SU-DHL-6 (cell line): ENCODE data around the gene CAMSAP1.

Experiments
- EZH2phosphoT487 ChIP-seq: fragments of 200-600 bp; sonication (generic), shearing (Covaris generic); conservative IDR thresholded peaks from 2 replicates; pipeline ENCODE4 v1.6.1; 2018; ENCODE audit warnings: mild to moderate bottlenecking, antibody characterized with exemption, low read length, moderate library complexity, mixed read lengths
- TF ChIP-seq, protein P1 (sequence below): fragments of 200-600 bp; sonication (generic); IDR thresholded peaks from one replicate; pipeline ENCODE4 v1.5.1; 2017; ENCODE audit warnings: antibody characterized with exemption, mild to moderate bottlenecking, low read length, moderate library complexity; ENCODE audit not compliant: insufficient read depth, poor library complexity, severe bottlenecking

DNA sequence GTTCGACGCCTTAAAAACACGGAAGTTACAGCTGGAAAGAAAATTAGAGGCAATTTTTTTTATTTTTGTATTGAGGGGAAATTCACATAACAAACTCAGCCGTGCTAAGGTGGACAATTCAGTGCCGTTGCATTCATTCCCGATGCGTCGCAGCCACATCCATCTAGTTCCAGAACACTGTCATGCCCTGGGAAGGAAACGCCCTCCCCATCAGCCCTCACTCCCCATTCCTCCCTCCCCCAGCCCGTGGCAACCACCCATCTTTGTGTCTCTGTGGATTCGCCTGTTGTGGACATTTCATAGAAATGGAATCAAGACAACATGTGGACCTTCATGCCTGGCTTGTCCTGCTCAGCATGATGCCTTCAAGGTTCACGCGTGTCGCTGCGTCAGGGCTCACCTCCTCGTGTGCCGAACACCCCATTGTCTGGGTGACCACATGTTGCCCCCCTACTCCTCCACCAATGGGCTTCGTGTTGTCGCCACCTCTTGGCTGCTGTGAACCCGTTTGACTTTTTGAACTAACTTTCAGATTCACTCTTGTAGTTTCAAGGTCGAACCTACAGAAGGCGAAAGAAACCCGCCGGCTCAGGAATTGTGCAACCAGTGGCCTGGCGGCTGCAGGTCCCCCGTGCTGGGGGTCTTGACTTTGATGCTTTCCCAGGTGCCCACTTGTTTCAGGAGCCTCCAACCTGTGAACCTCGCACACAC is 17.4 kb upstream of the CAMSAP1 start:
- no peak for TF ChIP-seq EZH2phosphoT487
- TF ChIP-seq, protein P1, sequence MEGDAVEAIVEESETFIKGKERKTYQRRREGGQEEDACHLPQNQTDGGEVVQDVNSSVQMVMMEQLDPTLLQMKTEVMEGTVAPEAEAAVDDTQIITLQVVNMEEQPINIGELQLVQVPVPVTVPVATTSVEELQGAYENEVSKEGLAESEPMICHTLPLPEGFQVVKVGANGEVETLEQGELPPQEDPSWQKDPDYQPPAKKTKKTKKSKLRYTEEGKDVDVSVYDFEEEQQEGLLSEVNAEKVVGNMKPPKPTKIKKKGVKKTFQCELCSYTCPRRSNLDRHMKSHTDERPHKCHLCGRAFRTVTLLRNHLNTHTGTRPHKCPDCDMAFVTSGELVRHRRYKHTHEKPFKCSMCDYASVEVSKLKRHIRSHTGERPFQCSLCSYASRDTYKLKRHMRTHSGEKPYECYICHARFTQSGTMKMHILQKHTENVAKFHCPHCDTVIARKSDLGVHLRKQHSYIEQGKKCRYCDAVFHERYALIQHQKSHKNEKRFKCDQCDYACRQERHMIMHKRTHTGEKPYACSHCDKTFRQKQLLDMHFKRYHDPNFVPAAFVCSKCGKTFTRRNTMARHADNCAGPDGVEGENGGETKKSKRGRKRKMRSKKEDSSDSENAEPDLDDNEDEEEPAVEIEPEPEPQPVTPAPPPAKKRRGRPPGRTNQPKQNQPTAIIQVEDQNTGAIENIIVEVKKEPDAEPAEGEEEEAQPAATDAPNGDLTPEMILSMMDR: no peak
